HCT116 (cell line): ENCODE data around the gene CRADD.

ENCODE experiments used
- CBX3 ChIP-seq: IDR thresholded peaks from 2 replicates; pipeline ENCODE4 v1.6.1; 2012; ENCODE audit warnings: low read depth
- CTCF ChIP-seq, 3 experiments: fragments of 200-600 bp in 1 of 3; sonication (generic) in 1 of 3; IDR thresholded peaks in 2 of 3; conservative IDR thresholded peaks in 1 of 3; 2 replicates each; pipeline ENCODE4 v1.5.1; 2012 to 2017; ENCODE audit warnings: low read depth in 2 of 3, low read length in 2 of 3, antibody characterized with exemption in 1 of 3, borderline replicate concordance in 1 of 3, control low read depth in 1 of 3, mild to moderate bottlenecking in 1 of 3, mixed read lengths in 1 of 3, mixed run types in 1 of 3, moderate library complexity in 1 of 3; ENCODE audit not compliant: insufficient read depth in 1 of 3

DNA sequence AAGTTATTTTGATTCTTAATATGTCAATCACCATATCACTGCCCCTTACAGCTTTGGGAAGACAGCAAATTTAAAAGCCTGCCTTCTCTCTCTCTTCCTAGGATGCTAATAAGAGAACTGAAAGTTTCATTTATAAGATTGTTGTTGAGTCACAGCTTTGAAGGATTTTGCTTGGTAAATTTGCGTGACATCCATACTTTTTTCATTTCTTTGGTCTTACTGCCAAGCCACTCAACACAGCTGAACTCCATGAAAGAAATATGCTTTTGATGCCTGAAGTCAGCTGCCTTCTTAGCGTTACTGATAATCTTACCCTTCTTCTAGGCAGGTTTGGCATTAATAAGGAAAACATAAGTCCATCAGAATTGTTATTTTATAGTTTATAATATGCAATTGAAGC, 155.0 kb downstream of the CRADD start:
- TF ChIP-seq CTCF (IDR thresholded peaks at IDR 0.05 in 2 of 3, conservative IDR thresholded peaks at IDR 0.05 in 1 of 3; ENCODE audit: borderline replicate concordance in 1 of 3, insufficient read depth in 1 of 3, low read depth in 2 of 3, low read length in 2 of 3) (no peak), CBX3 (no peak)
